IMR-90 (cell line): Measurements from ENCODE around the gene CHRNA10.
A peak's percentile ranks its signal among the peaks of the same experiment; 100 is the strongest.

Experiments
- BHLHE40 ChIP-seq: fragments of 150-350 bp; IDR thresholded peaks from 2 replicates; pipeline ENCODE4 v1.6.1; 2016; ENCODE audit warnings: mild to moderate bottlenecking, low read depth, low read length
- CEBPB ChIP-seq: IDR thresholded peaks from 2 replicates; pipeline ENCODE4 v1.6.1; 2012; ENCODE audit warnings: low read depth, low read length, improper control_type of control experiment
- CHD1 ChIP-seq: IDR thresholded peaks from 2 replicates; pipeline ENCODE4 v1.6.1; 2012; ENCODE audit warnings: low read depth, low read length, improper control_type of control experiment
- CTCF ChIP-seq: conservative IDR thresholded peaks from 2 replicates; pipeline ENCODE4 v1.5.1; 2012; ENCODE audit warnings: mild to moderate bottlenecking, low read depth, low read length, improper control_type of control experiment
- ELK1 ChIP-seq: fragments of 150-350 bp; IDR thresholded peaks from 2 replicates; pipeline ENCODE4 v1.6.1; 2016; ENCODE audit warnings: low read depth, mild to moderate bottlenecking, low read length, moderate library complexity, borderline replicate concordance
- FOS ChIP-seq: fragments of 150-350 bp; IDR thresholded peaks from 2 replicates; pipeline ENCODE4 v1.6.1; 2016; ENCODE audit warnings: low read depth, low read length
- MAZ ChIP-seq: IDR thresholded peaks from 2 replicates; pipeline ENCODE4 v1.6.1; 2012; ENCODE audit warnings: low read depth, mild to moderate bottlenecking, low read length, improper control_type of control experiment, moderate library complexity, borderline replicate concordance
- MXI1 ChIP-seq: IDR thresholded peaks from 2 replicates; pipeline ENCODE4 v1.6.1; 2012; ENCODE audit warnings: low read depth, mild to moderate bottlenecking, low read length, moderate library complexity, borderline replicate concordance
- POLR2A ChIP-seq: IDR thresholded peaks from 2 replicates; pipeline ENCODE4 v1.6.1; 2012; ENCODE audit warnings: mild to moderate bottlenecking, low read depth, low read length
- RAD21 ChIP-seq: IDR thresholded peaks from 2 replicates; pipeline ENCODE4 v1.6.1; 2012; ENCODE audit warnings: low read length, improper control_type of control experiment
- SMC3 ChIP-seq: fragments of 150-350 bp; IDR thresholded peaks from 2 replicates; pipeline ENCODE4 v1.6.1; 2016; ENCODE audit warnings: low read depth, mild to moderate bottlenecking, antibody characterized with exemption, low read length, moderate library complexity
- USF2 ChIP-seq: fragments of 150-350 bp; IDR thresholded peaks from 2 replicates; pipeline ENCODE4 v1.6.1; 2017; ENCODE audit warnings: mild to moderate bottlenecking, antibody characterized with exemption, low read length, low read depth

- no peak for TF ChIP-seq POLR2A
- no peak for TF ChIP-seq CTCF
- no peak for TF ChIP-seq BHLHE40
- TF ChIP-seq CHD1 = no peak
- no peak for TF ChIP-seq MXI1
- peak; percentile 67 for TF ChIP-seq FOS
- TF ChIP-seq CEBPB = no peak
- no peak for TF ChIP-seq SMC3
- TF ChIP-seq ELK1 = no peak
- no peak for TF ChIP-seq MAZ
- TF ChIP-seq USF2 = no peak; the same call in 1 of the 2 replicates
- no peak for TF ChIP-seq RAD21
Observed at GRCh38 chr11:3674189-3674588, 3.0 kb upstream of the CHRNA10 start.
